Natural killer cell (primary cell): ENCODE results near the gene TAPBPL. TPM values are rescaled to one million over a fixed set of nuclear protein-coding genes. Genes with fewer than 3 reads are reported as not detected.
"Not testable (repeated sequence)": the region's sequence is repeated elsewhere in the genome, so short reads cannot be mapped to it uniquely, and the experiment has no call there.

ENCODE experiments used
- ATAC-seq, 3 donors: fragments of 150-1000 bp in 2 of 3; fragments of 200-7000 bp in 1 of 3; cut with Tn5 transposase; 1 replicate in 1 of 3; 2 replicates in 2 of 3; pipeline ENCODE4 v1.10.0; 2021; ENCODE audit warnings: mild to moderate bottlenecking in 2 of 3, moderate library complexity in 2 of 3
- DNase-seq, 2 donors: peaks; one replicate each; pipeline versions ENCODE4 v3.0.0 to v3.0.0-alpha.2; 2013 to 2021; ENCODE audit warnings: mixed read lengths in 1 of 2
- H3K27ac ChIP-seq: one replicate; pipeline ENCODE4 v1.5.1; 2013; ENCODE audit warnings: mild to moderate bottlenecking, low read length
- H3K27me3 ChIP-seq: one replicate; pipeline ENCODE4 v1.6.1; 2013; ENCODE audit warnings: low read length; ENCODE audit not compliant: control insufficient read depth, insufficient read depth
- H3K36me3 ChIP-seq: one replicate; pipeline ENCODE4 v1.6.1; 2013; ENCODE audit warnings: low read length; ENCODE audit not compliant: control insufficient read depth, insufficient read depth
- H3K4me1 ChIP-seq: one replicate; pipeline ENCODE4 v1.6.1; 2013; ENCODE audit warnings: low read length; ENCODE audit not compliant: control insufficient read depth, insufficient read depth
- H3K4me3 ChIP-seq: one replicate; pipeline ENCODE4 v1.5.1; 2013; ENCODE audit warnings: low read length
- H3K9me3 ChIP-seq: one replicate; pipeline ENCODE4 v1.6.1; 2013; ENCODE audit warnings: low read length; ENCODE audit not compliant: control insufficient read depth, insufficient read depth
- H3K27ac Mint-ChIP-seq, 2 donors: one replicate each; pipeline ENCODE4 v1.8.0; 2022; ENCODE audit warnings: mild to moderate bottlenecking in 2 of 2, mixed read lengths in 2 of 2, moderate library complexity in 1 of 2
- H3K27me3 Mint-ChIP-seq, 2 donors: one replicate each; pipeline ENCODE4 v1.8.0; 2022; ENCODE audit warnings: low read depth in 2 of 2, mixed read lengths in 2 of 2
- H3K36me3 Mint-ChIP-seq: one replicate; pipeline ENCODE4 v1.8.0; 2022; ENCODE audit warnings: mixed read lengths
- H3K4me1 Mint-ChIP-seq, 2 donors: one replicate each; pipeline ENCODE4 v1.8.0; 2022; ENCODE audit warnings: mixed read lengths in 2 of 2
- H3K4me3 Mint-ChIP-seq: one replicate; pipeline ENCODE4 v1.8.0; 2022; ENCODE audit warnings: mild to moderate bottlenecking, moderate library complexity, mixed read lengths
- H3K9me3 Mint-ChIP-seq, 2 donors: one replicate each; pipeline ENCODE4 v1.8.0; 2022; ENCODE audit warnings: mixed read lengths in 2 of 2
- CTCF ChIP-seq: fragments of 200-600 bp; IDR thresholded peaks from one replicate; pipeline ENCODE4 v1.8.0; 2022; ENCODE audit warnings: antibody characterized with exemption
- WGBS: methylation state at CpG from one replicate; pipeline ENCODE4 v1.1.7; 2013; ENCODE audit warnings: missing lambda C conversion rate; ENCODE audit not compliant: insufficient coverage; 5-methylcytosine and 5-hydroxymethylcytosine counted together
- intact Hi-C: fragments of 100-400 bp; cut with micrococcal nuclease; formaldehyde crosslinking; loops from one replicate; pipeline ENCODE4 v1.14.2; 2022
- total RNA-seq, 4 donors: library from RNA; stranded (reverse); fragments of 120-200 nt in 1 of 4; gene quantifications; one replicate each; pipeline versions ENCODE4 v1.2.3 to v1.2.4, GENCODE V29; 2013 to 2022

The TAPBPL gene
- total RNA-seq, 3 donors from 2014 or later (not counting 1 experiment from before 2014, with no cell fraction given): 43.0 to 51.4 (median 46.9) TPM

GRCh38 chr12:6425590-6426531, 26.0 kb upstream of the TAPBPL start:
- Mint-ChIP-seq H3K36me3 (no peaks in the 10 kb centered on the region), H3K4me3 (no peak overlapping the region), H3K4me1 (peaks cover 10 to 36% of the 10 kb centered on the region in 2 donors), H3K9me3 (no peaks in the 10 kb centered on the region), H3K27me3 (no peaks in the 10 kb centered on the region), H3K27ac (peak overlapping the region in 1 of 2 donors; percentile 90)
- WGBS: 78% methylated on average over 23 of the region's 23 CpGs
- no peak for ATAC-seq
- Histone ChIP-seq H3K36me3 (no peaks in the 10 kb centered on the region), H3K27ac (peak overlapping the region; percentile 76), H3K9me3 (no peaks in the 10 kb centered on the region), H3K4me1 (peaks cover 40% of the 10 kb centered on the region), H3K4me3 (no peak overlapping the region), H3K27me3 (no peaks in the 10 kb centered on the region)
- intact Hi-C loops: no loop called here
- DNase-seq: peak in 1 of 2 donors; percentile 66
- no peak for TF ChIP-seq CTCF

GRCh38 chr12:6426882-6427671, 24.8 kb upstream of the TAPBPL start:
- intact Hi-C loops: no loop called here
- Mint-ChIP-seq H3K36me3 (no peaks in the 10 kb centered on the region), H3K9me3 (no peaks in the 10 kb centered on the region), H3K27ac (peak overlapping the region; percentile 70 to 90), H3K4me3 (peak overlapping the region; percentile 13), H3K27me3 (no peaks in the 10 kb centered on the region), H3K4me1 (peaks cover 14 to 40% of the 10 kb centered on the region in 2 donors)
- 31% methylated on average over 12 of the region's 14 CpGs for WGBS
- ATAC-seq (peak; percentile 51 to 72 (median 59)), DNase-seq (peak; percentile 51 to 92)
- Histone ChIP-seq H3K36me3 (no peaks in the 10 kb centered on the region), H3K27ac (peak overlapping the region; percentile 76), H3K4me1 (peaks cover 40% of the 10 kb centered on the region), H3K9me3 (no peaks in the 10 kb centered on the region), H3K27me3 (no peaks in the 10 kb centered on the region), H3K4me3 (no peak overlapping the region)
- no peak for TF ChIP-seq CTCF

DNA sequence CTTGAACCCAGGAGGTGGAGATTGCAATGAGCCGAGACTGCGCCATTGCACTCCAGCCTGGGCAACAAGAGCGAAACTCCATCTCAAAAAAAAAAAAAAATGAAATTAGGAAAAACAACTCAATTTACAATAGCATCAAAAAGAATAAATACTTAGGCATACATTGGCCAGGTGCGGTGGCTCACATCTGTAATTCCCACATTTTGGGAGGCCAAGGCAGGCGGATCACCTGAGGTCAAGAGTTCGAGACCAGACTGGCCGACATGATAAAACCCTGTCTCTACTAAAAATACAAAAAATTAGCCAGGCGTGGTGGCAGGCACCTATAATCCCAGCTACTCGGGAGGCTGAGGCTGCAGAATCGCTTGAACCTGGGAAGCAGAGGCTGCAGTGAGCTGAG, 24.0 kb upstream of the TAPBPL start:
- H3K4me3 Mint-ChIP-seq, H3K27ac Mint-ChIP-seq, H3K36me3 ChIP-seq, H3K4me3 ChIP-seq, DNase-seq, H3K27me3 Mint-ChIP-seq, H3K36me3 Mint-ChIP-seq, ATAC-seq, H3K9me3 Mint-ChIP-seq, intact Hi-C loops, H3K9me3 ChIP-seq, H3K27me3 ChIP-seq: not testable (repeated sequence)
- 86% methylated on average over 10 of the region's 10 CpGs for WGBS
- Histone ChIP-seq H3K27ac (peak overlapping the region; percentile 76), H3K4me1 (peaks cover 40% of the 10 kb centered on the region)
- peaks cover 14 to 43% of the 10 kb centered on the region in 2 donors for H3K4me1 Mint-ChIP-seq

DNA sequence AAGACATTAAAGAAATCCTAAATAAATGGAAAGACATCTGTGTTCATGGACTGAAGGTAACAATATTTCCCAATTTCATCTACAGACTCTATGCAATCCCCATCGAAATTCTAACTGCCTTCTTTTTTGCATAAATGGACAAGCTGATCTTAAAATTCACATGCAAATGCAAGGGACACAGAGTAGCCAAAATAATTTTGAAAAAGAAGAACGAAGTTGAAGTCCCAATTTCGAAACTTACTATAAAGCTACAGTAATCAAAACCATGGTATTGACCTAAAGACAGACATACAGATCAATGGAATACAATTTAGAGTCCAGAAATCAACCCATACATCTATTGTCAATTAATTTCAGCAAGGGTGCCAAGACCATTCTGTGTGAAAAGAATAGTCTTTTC, 23.5 kb upstream of the TAPBPL start:
- Mint-ChIP-seq H3K4me1 (peaks cover 14 to 45% of the 10 kb centered on the region in 2 donors), H3K27me3 (no peaks in the 10 kb centered on the region), H3K36me3 (no peaks in the 10 kb centered on the region), H3K27ac (no peak overlapping the region), H3K9me3 (no peaks in the 10 kb centered on the region), H3K4me3 (no peak overlapping the region)
- no peaks in the 10 kb centered on the region for H3K36me3 ChIP-seq
- no peak overlapping the region for H3K4me3 ChIP-seq
- ATAC-seq (no peak), DNase-seq (no peak)
- intact Hi-C loops: no loop called here
- no peaks in the 10 kb centered on the region for H3K27me3 ChIP-seq
- no peak overlapping the region for H3K27ac ChIP-seq
- WGBS: 75% methylated on average over 3 of the region's 3 CpGs
- no peaks in the 10 kb centered on the region for H3K9me3 ChIP-seq
- H3K4me1 ChIP-seq: peaks cover 40% of the 10 kb centered on the region
- no peak for TF ChIP-seq CTCF
